ENCODE results near the gene ORM2.

GRCh38 chr9:114346146-114346545 is 16.5 kb downstream of the ORM2 start:
- TF ChIP-seq CTCF (IDR thresholded peaks at IDR 0.05; ENCODE audit: low read depth, low read length) (no peak), MAX (IDR thresholded peaks at IDR 0.05; ENCODE audit: low read depth, low read length) (no peak)

All from NB4 (cell line).